ENCODE results near the gene SNX25.
"Not testable (repeated sequence)": the region's sequence is repeated elsewhere in the genome, so short reads cannot be mapped to it uniquely, and the experiment has no call there.

Gene SNX25

GRCh38 chr4:185209031-185209851, at the start of gene SNX25:
Gene SNX25 (plus strand): TSS chr4:185209598. CDS start chr4:185209827, 229 bp downstream.
- peak; percentile 9 to 91 (median 77) for DNase-seq

GRCh38 chr4:185165605-185166063, 43.8 kb upstream of the SNX25 start:
- DNase-seq: no peak

- no peak for DNase-seq
Observed at GRCh38 chr4:185167234-185167633, 42.2 kb upstream of the SNX25 start.

- DNase-seq: no peak
Observed at GRCh38 chr4:185171373-185172071, 37.9 kb upstream of the SNX25 start.

- DNase-seq: no peak
Observed at GRCh38 chr4:185179488-185179887, 29.9 kb upstream of the SNX25 start.

GRCh38 chr4:185182239-185182638, 27.2 kb upstream of the SNX25 start:
- no peak for DNase-seq

GRCh38 chr4:185183622-185184281, 25.6 kb upstream of the SNX25 start:
- peak in 41 of 51 donors; percentile 3 to 80 (median 45) for DNase-seq

- DNase-seq: no peak
Observed at GRCh38 chr4:185186769-185187168, 22.6 kb upstream of the SNX25 start.

GRCh38 chr4:185189606-185190305, 19.6 kb upstream of the SNX25 start:
- DNase-seq: no peak

GRCh38 chr4:185190306-185190856, 19.0 kb upstream of the SNX25 start:
- no peak for DNase-seq

GRCh38 chr4:185192059-185192458, 17.3 kb upstream of the SNX25 start:
- DNase-seq: no peak

GRCh38 chr4:185194924-185195888, 14.2 kb upstream of the SNX25 start:
- DNase-seq: no peak

- no peak for DNase-seq
Observed at GRCh38 chr4:185196437-185196836, 13.0 kb upstream of the SNX25 start.

- not testable (repeated sequence) for DNase-seq
Observed at GRCh38 chr4:185198189-185198588, 11.2 kb upstream of the SNX25 start.

GRCh38 chr4:185201977-185202962, 7.1 kb upstream of the SNX25 start:
- no peak for DNase-seq

- DNase-seq: peak in 1 of 51 donors; percentile 16
Observed at GRCh38 chr4:185202984-185203485, 6.4 kb upstream of the SNX25 start.

GRCh38 chr4:185203486-185204237, 5.7 kb upstream of the SNX25 start, which contains the start of gene CFAP97:
Gene CFAP97 (minus strand): TSS chr4:185204000. CDS start chr4:185191196, 12,804 bp downstream.
- peak; percentile 14 to 96 (median 84) for DNase-seq

Measured in hypothalamus (tissue), 51 donors.